Gastroesophageal sphincter (tissue), 3 donors: ENCODE results near the gene CNKSR2.

ENCODE experiments used
- EP300 ChIP-seq: sonication (generic); formaldehyde crosslinking; IDR thresholded peaks from one replicate; pipeline ENCODE4 v1.6.1; 2017; ENCODE audit warnings: antibody characterized with exemption, mild to moderate bottlenecking
- POLR2A ChIP-seq, 2 donors: fragments of 450-650 bp; IDR thresholded peaks; one replicate each; pipeline ENCODE4 v1.6.1; 2017; ENCODE audit warnings: antibody characterized with exemption in 2 of 2, mild to moderate bottlenecking in 2 of 2, moderate library complexity in 1 of 2
- POLR2AphosphoS5 ChIP-seq: sonication (generic); formaldehyde crosslinking; IDR thresholded peaks from one replicate; pipeline ENCODE4 v1.6.1; 2017; ENCODE audit warnings: antibody characterized with exemption
- TF ChIP-seq, protein P1 (sequence below), 4 experiments: fragments of 200-600 bp in 2 of 4; fragments of 450-650 bp in 2 of 4; sonication (generic) in 1 of 4; IDR thresholded peaks; one replicate each; pipeline ENCODE4 v1.5.1; 2017 to 2019; ENCODE audit warnings: antibody characterized with exemption in 4 of 4, mild to moderate bottlenecking in 2 of 4, moderate library complexity in 2 of 4

DNA sequence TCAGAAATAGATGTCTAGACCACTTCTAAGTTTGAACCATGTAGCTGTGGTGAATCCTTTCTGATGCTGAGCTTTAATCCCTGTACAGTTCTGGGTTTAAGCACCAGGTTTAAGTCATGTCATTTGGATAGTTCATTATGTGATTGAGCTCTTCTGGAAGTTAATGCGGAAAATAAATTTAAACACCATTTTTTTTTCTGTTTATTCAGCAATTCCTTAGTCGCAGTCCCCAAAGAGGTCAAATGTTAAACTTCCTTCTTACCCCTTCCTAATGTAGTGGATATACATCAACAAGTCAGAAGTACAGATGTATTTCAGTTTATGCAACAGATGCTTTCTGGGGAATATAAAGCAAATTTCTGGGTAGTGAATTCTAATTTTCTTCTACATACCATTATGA, 52.9 kb downstream of the CNKSR2 start:
- TF ChIP-seq POLR2AphosphoS5 (no peak), EP300 (no peak), POLR2A (IDR thresholded peaks at IDR 0.05) (no peak)
- TF ChIP-seq, protein P1, sequence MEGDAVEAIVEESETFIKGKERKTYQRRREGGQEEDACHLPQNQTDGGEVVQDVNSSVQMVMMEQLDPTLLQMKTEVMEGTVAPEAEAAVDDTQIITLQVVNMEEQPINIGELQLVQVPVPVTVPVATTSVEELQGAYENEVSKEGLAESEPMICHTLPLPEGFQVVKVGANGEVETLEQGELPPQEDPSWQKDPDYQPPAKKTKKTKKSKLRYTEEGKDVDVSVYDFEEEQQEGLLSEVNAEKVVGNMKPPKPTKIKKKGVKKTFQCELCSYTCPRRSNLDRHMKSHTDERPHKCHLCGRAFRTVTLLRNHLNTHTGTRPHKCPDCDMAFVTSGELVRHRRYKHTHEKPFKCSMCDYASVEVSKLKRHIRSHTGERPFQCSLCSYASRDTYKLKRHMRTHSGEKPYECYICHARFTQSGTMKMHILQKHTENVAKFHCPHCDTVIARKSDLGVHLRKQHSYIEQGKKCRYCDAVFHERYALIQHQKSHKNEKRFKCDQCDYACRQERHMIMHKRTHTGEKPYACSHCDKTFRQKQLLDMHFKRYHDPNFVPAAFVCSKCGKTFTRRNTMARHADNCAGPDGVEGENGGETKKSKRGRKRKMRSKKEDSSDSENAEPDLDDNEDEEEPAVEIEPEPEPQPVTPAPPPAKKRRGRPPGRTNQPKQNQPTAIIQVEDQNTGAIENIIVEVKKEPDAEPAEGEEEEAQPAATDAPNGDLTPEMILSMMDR (IDR thresholded peaks at IDR 0.05) = no peak
